Mucosa of rectum (tissue), 2 donors: ENCODE measurements around the gene CLECL1.
"Not testable (repeated sequence)": the region's sequence is repeated elsewhere in the genome, so short reads cannot be mapped to it uniquely, and the experiment has no call there.

Source experiments
- H3K27ac ChIP-seq, 2 donors: one replicate each; pipeline ENCODE4 v1.7.0; 2013; ENCODE audit warnings: inconsistent platforms in 2 of 2, low read depth in 2 of 2, low read length in 2 of 2
- H3K27me3 ChIP-seq, 2 donors: one replicate each; pipeline ENCODE4 v1.7.0; 2013; ENCODE audit warnings: low read length in 2 of 2; ENCODE audit not compliant: control insufficient read depth in 2 of 2, insufficient read depth in 2 of 2
- H3K36me3 ChIP-seq, 2 donors: one replicate each; pipeline ENCODE4 v1.7.0; 2013; ENCODE audit warnings: low read length in 2 of 2; ENCODE audit not compliant: control insufficient read depth in 2 of 2, insufficient read depth in 2 of 2
- H3K4me1 ChIP-seq, 2 donors: one replicate each; pipeline ENCODE4 v1.7.0; 2013; ENCODE audit warnings: low read length in 2 of 2, mild to moderate bottlenecking in 1 of 2; ENCODE audit not compliant: control insufficient read depth in 2 of 2, insufficient read depth in 2 of 2
- H3K4me3 ChIP-seq, 2 donors: one replicate each; pipeline ENCODE4 v1.7.0; 2013; ENCODE audit warnings: low read length in 2 of 2
- H3K9ac ChIP-seq, 2 donors: one replicate each; pipeline ENCODE4 v1.7.0; 2013; ENCODE audit warnings: low read length in 2 of 2, low read depth in 1 of 2, mild to moderate bottlenecking in 1 of 2
- H3K9me3 ChIP-seq, 2 donors: one replicate each; pipeline ENCODE4 v1.7.0; 2013; ENCODE audit warnings: low read length in 2 of 2; ENCODE audit not compliant: control insufficient read depth in 2 of 2
- donor health status: healthy.
- donor health status: Normal muscosa, but diverticular disease.

The CLECL1 gene

GRCh38 chr12:9698681-9699080 is 34.2 kb downstream of the CLECL1 start:
- Histone ChIP-seq H3K36me3 (peaks cover 0 to 7% of the 10 kb centered on the region in 2 donors), H3K9ac (no peak overlapping the region), H3K4me1 (no peaks in the 10 kb centered on the region), H3K27me3 (no peaks in the 10 kb centered on the region), H3K27ac (no peak overlapping the region), H3K9me3 (no peaks in the 10 kb centered on the region), H3K4me3 (no peak overlapping the region)

DNA sequence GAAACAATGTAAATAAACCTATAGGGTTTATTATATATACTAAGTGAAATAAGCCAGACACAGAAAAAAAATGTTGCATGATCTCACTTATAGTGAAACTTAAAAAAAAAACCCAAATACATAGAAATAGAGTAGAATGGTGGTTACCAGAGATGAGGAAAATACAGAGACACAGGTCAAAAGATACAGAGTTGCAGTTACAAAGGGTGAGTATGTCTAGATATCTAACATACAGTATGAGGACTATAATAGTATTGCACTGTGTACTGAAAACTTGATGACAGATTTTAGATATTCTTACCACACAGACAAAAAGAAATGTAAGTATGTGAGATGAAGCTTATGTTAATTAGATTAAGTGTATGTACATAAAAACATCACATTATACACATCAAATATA is 35.3 kb downstream of the CLECL1 start:
- Histone ChIP-seq H3K9ac (no peak overlapping the region), H3K36me3 (peaks cover 0 to 7% of the 10 kb centered on the region in 2 donors), H3K27me3 (no peaks in the 10 kb centered on the region), H3K4me1 (no peaks in the 10 kb centered on the region), H3K4me3 (no peak overlapping the region), H3K9me3 (no peaks in the 10 kb centered on the region), H3K27ac (no peak overlapping the region)

DNA sequence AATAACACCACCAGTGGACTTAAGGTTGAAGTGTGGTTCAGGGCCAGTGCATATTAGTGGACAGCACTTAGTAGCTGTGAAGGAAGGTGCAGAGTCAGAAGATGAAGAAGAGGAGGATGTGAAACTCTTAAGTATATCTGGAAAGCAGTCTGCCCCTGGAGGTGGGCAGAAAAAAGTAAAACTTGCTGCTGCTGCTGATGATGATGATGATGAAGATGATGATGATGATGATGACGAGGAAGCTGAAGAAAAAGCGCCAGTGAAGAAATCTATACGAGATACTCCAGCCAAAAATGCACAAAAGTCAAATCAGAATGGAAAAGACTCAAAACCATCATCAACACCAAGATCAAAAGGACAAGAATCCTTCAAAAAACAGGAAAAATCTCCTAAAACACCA is 37.2 kb downstream of the CLECL1 start:
- H3K9me3 ChIP-seq, H3K27ac ChIP-seq, H3K9ac ChIP-seq, H3K27me3 ChIP-seq, H3K4me1 ChIP-seq, H3K4me3 ChIP-seq, H3K36me3 ChIP-seq: not testable (repeated sequence)

- H3K9me3 ChIP-seq, H3K27me3 ChIP-seq, H3K27ac ChIP-seq, H3K4me1 ChIP-seq, H3K9ac ChIP-seq, H3K4me3 ChIP-seq: not testable (repeated sequence)
- peaks cover 0 to 11% of the 10 kb centered on the region in 2 donors for H3K36me3 ChIP-seq
These were observed 37.7 kb downstream of the CLECL1 start for GRCh38 chr12:9695150-9695549.

GRCh38 chr12:9694241-9694640 is 38.7 kb downstream of the CLECL1 start:
- Histone ChIP-seq H3K4me3 (no peak overlapping the region), H3K4me1 (no peaks in the 10 kb centered on the region), H3K36me3 (peaks cover 0 to 16% of the 10 kb centered on the region in 2 donors), H3K27ac (no peak overlapping the region), H3K27me3 (no peaks in the 10 kb centered on the region), H3K9me3 (no peaks in the 10 kb centered on the region), H3K9ac (no peak overlapping the region)

DNA sequence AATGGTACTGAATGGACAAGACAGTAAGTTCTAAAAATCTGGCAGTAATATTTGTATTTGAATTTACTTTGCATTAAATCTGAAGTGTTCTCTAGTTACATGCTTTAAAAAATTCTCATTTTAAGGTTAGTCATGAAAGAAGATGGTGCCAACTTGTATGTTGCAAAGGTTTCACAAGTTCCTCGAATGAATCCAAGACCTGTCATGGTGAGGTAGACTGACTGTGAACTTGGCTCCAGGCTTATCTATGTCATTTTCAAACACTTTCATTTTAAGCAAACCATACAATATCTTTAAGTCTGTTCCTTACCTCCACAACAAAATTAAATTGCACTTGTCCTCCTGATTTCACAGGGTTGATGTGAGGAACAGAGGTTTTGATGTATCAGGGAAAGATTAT is 40.0 kb downstream of the CLECL1 start:
- Histone ChIP-seq H3K36me3 (peaks cover 0 to 23% of the 10 kb centered on the region in 2 donors), H3K4me3 (no peak overlapping the region), H3K27ac (no peak overlapping the region), H3K4me1 (no peaks in the 10 kb centered on the region), H3K9me3 (no peaks in the 10 kb centered on the region), H3K9ac (no peak overlapping the region), H3K27me3 (no peaks in the 10 kb centered on the region)

DNA sequence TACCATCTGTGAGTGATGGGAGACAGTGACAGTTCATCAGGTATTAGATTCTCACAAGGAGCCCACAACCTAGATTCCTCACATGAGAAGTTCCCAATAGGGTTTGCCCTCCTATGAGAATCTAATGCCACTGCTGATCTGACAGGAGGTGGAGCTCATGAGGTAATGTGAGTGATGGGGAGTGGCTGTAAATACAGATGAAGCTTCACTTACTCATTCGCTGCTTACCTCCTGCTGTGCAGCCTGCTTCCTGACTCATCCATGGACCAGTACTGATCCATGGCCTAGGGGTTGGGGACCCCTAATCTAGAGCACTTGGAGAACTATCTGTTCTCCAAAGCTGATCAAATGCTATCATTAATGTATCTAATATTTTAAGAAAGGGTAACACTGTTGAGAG is 45.7 kb downstream of the CLECL1 start:
- peaks cover 0 to 19% of the 10 kb centered on the region in 2 donors for H3K36me3 ChIP-seq
- H3K9ac ChIP-seq = no peak overlapping the region
- no peak overlapping the region for H3K27ac ChIP-seq
- no peaks in the 10 kb centered on the region for H3K4me1 ChIP-seq
- H3K4me3 ChIP-seq = no peak overlapping the region
- H3K9me3 ChIP-seq = no peaks in the 10 kb centered on the region
- H3K27me3 ChIP-seq = no peaks in the 10 kb centered on the region

- Histone ChIP-seq H3K9ac (no peak overlapping the region), H3K4me1 (no peaks in the 10 kb centered on the region), H3K4me3 (no peak overlapping the region), H3K9me3 (no peaks in the 10 kb centered on the region), H3K36me3 (peaks cover 0 to 21% of the 10 kb centered on the region in 2 donors), H3K27ac (no peak overlapping the region), H3K27me3 (no peaks in the 10 kb centered on the region)
These were observed 47.0 kb downstream of the CLECL1 start for GRCh38 chr12:9685915-9686314.

GRCh38 chr12:9685366-9685765 is 47.5 kb downstream of the CLECL1 start:
- H3K9me3 ChIP-seq, H3K9ac ChIP-seq, H3K4me3 ChIP-seq, H3K4me1 ChIP-seq, H3K27me3 ChIP-seq, H3K27ac ChIP-seq: not testable (repeated sequence)
- H3K36me3 ChIP-seq = peaks cover 0 to 20% of the 10 kb centered on the region in 2 donors

DNA sequence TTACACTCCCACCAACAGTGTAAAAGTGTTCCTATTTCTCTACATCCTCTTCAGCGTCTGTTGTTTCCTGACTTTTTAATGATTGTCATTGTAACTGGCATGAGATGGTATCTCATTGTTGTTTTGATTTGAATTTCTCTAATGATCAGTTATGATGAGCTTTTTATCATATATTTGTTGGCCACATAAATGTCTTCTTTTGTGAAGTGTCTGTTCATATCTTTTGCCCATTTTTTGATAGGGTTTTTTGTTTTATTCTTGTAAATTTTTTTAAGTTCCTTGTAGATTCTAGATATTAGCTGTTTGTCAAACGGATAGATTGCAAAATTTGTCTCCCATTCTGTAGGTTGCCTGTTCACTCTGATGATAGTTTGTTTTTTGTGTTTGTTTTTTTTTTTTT is 49.9 kb downstream of the CLECL1 start:
- H3K4me3 ChIP-seq, H3K27me3 ChIP-seq, H3K4me1 ChIP-seq, H3K9ac ChIP-seq, H3K36me3 ChIP-seq, H3K9me3 ChIP-seq, H3K27ac ChIP-seq: not testable (repeated sequence)

- H3K4me1 ChIP-seq, H3K36me3 ChIP-seq: not testable (repeated sequence)
These were observed 50.4 kb downstream of the CLECL1 start for GRCh38 chr12:9682508-9682907.

More at GRCh38 chr12:9682508-9682907, 50.4 kb downstream of the CLECL1 start:
- not testable (repeated sequence) for H3K27me3 ChIP-seq, H3K27ac ChIP-seq, H3K9ac ChIP-seq, H3K9me3 ChIP-seq, H3K4me3 ChIP-seq
